K562 (cell line): ENCODE data around the gene EPHB6. TPM values are rescaled to one million over a fixed set of nuclear protein-coding genes. Genes with fewer than 3 reads are reported as not detected.

Source experiments
- CBFA2T3 ChIP-seq: fragments of 450-650 bp; IDR thresholded peaks from 2 replicates; pipeline ENCODE4 v1.6.1; 2017
- CBX2 ChIP-seq: fragments of 200-600 bp; sonication (generic); IDR thresholded peaks from one replicate; pipeline ENCODE4 v1.6.1; 2012; ENCODE audit warnings: mild to moderate bottlenecking, low read length, inconsistent platforms; ENCODE audit not compliant: insufficient read depth, poor library complexity, severe bottlenecking
- DIDO1 ChIP-seq: fragments of 450-650 bp; IDR thresholded peaks from 2 replicates; pipeline ENCODE4 v1.6.1; 2016; ENCODE audit warnings: low read depth, missing biosample characterization, missing genetic modification characterization
- FOSL1 ChIP-seq: fragments of 200-800 bp; sonication (Bioruptor generic); conservative IDR thresholded peaks from 2 replicates; pipeline ENCODE4 v1.6.1; 2016; ENCODE audit warnings: missing genetic modification characterization, missing compliant biosample characterization
- MED1 ChIP-seq: sonication (generic); formaldehyde crosslinking; IDR thresholded peaks from 2 replicates; pipeline ENCODE4 v1.8.1; 2023; ENCODE audit warnings: missing genetic modification reagents, borderline replicate concordance
- POLR3A ChIP-seq: IDR thresholded peaks from 2 replicates; pipeline ENCODE4 v1.6.1; 2011; ENCODE audit warnings: borderline replicate concordance, mild to moderate bottlenecking, moderate library complexity; ENCODE audit not compliant: insufficient read length, insufficient read depth; ENCODE audit errors: extremely low read depth
- RCOR1 ChIP-seq, 2 experiments: IDR thresholded peaks; 2 replicates each; pipeline ENCODE4 v1.6.1; 2012; ENCODE audit warnings: low read depth in 2 of 2, low read length in 2 of 2, borderline replicate concordance in 1 of 2, improper control_type of control experiment in 1 of 2
- TCF7 ChIP-seq: sonication (generic); IDR thresholded peaks from 2 replicates; pipeline ENCODE4 v1.6.1; 2016; ENCODE audit warnings: antibody characterized with exemption, borderline replicate concordance
- TRIM24 ChIP-seq, 2 experiments: fragments of 450-650 bp; IDR thresholded peaks; 2 replicates each; pipeline ENCODE4 v1.6.1; 2016
- TSC22D4 ChIP-seq: fragments of 450-650 bp; IDR thresholded peaks from 2 replicates; pipeline ENCODE4 v1.6.1; 2016; ENCODE audit warnings: missing genetic modification characterization, missing biosample characterization, control low read depth
- ZNF408 ChIP-seq: fragments of 250-450 bp; sonication (Bioruptor Pico); IDR thresholded peaks from 2 replicates; pipeline ENCODE4 v1.4.0; 2020; ENCODE audit warnings: low read depth, mild to moderate bottlenecking, moderate library complexity
- ZNF561 ChIP-seq: fragments of 450-650 bp; formaldehyde crosslinking; conservative IDR thresholded peaks from 2 replicates; pipeline ENCODE4 v1.4.0; 2020; ENCODE audit warnings: mild to moderate bottlenecking, moderate library complexity
- ZNF79 ChIP-seq: fragments of 250-450 bp; sonication (Bioruptor Pico); IDR thresholded peaks from 2 replicates; pipeline ENCODE4 v1.4.0; 2020; ENCODE audit warnings: low read depth, mild to moderate bottlenecking, moderate library complexity
- polyA plus RNA-seq, 8 experiments: library from polyadenylated mRNA; depleted of rRNA in 4 of 8; stranded (reverse) in 5 of 8; unstranded in 3 of 8; fragments of >200 nt; fragmentation: Nextera tagmentation in 2 of 8; fragmentation: Illumina TruSeq in 1 of 8; extraction: Ambion mirVana in 2 of 8; extraction: Trizol in 1 of 8; gene quantifications; 2 replicates each; pipeline versions ENCODE4 v1.2.1 to v1.2.3, GENCODE V29; 2011 to 2014; ENCODE audit warnings: inconsistent platforms in 1 of 8, missing spikeins in 1 of 8
- total RNA-seq, 7 experiments: library from RNA; depleted of rRNA in 6 of 7; stranded (reverse); fragments of >200 nt in 6 of 7; fragmentation: Illumina TruSeq in 2 of 7; extraction: Trizol in 2 of 7; gene quantifications; 2 replicates each; pipeline versions ENCODE4 v1.2.1 to v1.2.3, GENCODE V29; 2011 to 2021; ENCODE audit warnings: low replicate concordance in 1 of 7
- TF ChIP-seq, protein P1 (sequence below): fragments of 450-650 bp; IDR thresholded peaks from 2 replicates; pipeline ENCODE4 v1.6.1; 2018; ENCODE audit not compliant: partially characterized antibody
- TF ChIP-seq, protein P2 (sequence below), 2 experiments: IDR thresholded peaks; 2 replicates each; pipeline ENCODE4 v1.6.1; 2011; ENCODE audit warnings: borderline replicate concordance in 1 of 2, control low read depth in 1 of 2, low read depth in 1 of 2, low read length in 1 of 2, mild to moderate bottlenecking in 1 of 2, mixed read lengths in 1 of 2, moderate library complexity in 1 of 2; ENCODE audit not compliant: insufficient read depth in 1 of 2, insufficient read length in 1 of 2, poor library complexity in 1 of 2, severe bottlenecking in 1 of 2; ENCODE audit errors: extremely low read depth in 1 of 2
- TF ChIP-seq, protein P3 (sequence below): fragments of 250-450 bp; sonication (Bioruptor Pico); IDR thresholded peaks from 2 replicates; pipeline ENCODE4 v1.5.0; 2022; ENCODE audit warnings: mild to moderate bottlenecking
- TF ChIP-seq, protein P4 (sequence below): fragments of 450-650 bp; IDR thresholded peaks from 2 replicates; pipeline ENCODE4 v1.6.1; 2017; ENCODE audit warnings: antibody characterized with exemption

The EPHB6 gene
- total and polyA plus RNA-seq, 9 of the 15 experiments (the other 6 are each of a cell fraction or from before 2014, with no cell fraction given): 1.4 to 123 (median 7.6) TPM

DNA sequence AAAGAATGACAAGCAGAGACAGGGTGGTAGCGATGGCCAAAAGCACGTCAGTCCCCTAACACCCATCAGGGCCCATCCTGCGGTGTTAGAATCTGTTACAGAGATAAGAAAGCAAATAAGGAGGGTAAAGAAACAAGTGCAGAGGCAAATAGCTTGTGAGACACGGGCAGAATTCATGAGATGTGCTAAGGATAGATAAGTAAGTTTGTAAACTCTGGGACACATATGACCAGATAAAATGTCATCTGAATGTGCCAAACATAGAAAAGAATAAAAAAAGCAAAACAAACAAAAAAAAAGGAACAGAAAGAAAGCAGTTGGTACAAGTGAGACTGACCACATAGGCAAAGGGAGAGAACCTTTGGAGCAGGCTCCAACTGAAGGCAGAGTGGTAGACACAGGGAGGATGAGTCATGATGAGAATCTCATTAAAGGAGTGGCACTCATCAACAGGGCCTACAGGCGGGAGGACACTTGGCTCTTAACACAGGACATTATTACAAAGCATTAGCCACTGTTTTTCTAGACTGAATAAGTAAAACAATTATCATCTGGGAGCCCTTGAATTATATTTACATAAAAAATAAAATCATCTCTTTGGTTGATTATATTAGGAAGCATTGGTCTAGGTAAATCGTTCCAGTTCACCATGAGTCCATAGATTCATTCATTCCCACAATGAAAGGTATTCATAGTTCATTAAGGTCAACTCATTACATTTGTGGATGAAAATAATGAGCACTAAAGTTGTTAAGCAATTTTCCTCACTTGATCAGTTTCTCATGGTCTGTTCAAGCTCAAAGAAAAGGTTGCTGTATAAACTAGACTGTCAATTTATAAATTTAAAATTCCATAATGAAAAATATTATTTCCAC is 21.5 kb upstream of the EPHB6 start (continued):
- TF ChIP-seq, protein P1, sequence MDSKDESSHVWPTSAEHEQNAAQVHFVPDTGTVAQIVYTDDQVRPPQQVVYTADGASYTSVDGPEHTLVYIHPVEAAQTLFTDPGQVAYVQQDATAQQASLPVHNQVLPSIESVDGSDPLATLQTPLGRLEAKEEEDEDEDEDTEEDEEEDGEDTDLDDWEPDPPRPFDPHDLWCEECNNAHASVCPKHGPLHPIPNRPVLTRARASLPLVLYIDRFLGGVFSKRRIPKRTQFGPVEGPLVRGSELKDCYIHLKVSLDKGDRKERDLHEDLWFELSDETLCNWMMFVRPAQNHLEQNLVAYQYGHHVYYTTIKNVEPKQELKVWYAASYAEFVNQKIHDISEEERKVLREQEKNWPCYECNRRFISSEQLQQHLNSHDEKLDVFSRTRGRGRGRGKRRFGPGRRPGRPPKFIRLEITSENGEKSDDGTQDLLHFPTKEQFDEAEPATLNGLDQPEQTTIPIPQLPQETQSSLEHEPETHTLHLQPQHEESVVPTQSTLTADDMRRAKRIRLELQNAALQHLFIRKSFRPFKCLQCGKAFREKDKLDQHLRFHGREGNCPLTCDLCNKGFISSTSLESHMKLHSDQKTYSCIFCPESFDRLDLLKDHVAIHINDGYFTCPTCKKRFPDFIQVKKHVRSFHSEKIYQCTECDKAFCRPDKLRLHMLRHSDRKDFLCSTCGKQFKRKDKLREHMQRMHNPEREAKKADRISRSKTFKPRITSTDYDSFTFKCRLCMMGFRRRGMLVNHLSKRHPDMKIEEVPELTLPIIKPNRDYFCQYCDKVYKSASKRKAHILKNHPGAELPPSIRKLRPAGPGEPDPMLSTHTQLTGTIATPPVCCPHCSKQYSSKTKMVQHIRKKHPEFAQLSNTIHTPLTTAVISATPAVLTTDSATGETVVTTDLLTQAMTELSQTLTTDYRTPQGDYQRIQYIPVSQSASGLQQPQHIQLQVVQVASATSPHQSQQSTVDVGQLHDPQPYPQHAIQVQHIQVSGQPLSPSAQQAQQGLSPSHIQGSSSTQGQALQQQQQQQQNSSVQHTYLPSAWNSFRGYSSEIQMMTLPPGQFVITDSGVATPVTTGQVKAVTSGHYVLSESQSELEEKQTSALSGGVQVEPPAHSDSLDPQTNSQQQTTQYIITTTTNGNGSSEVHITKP: peak; percentile 40
- peak; percentile 28; the same call in 1 of the 2 replicates for TF ChIP-seq DIDO1 (tag)
- TF ChIP-seq RCOR1 (IDR thresholded peaks at IDR 0.05; ENCODE audit: borderline replicate concordance in 1 of 2, low read depth in 2 of 2, low read length in 2 of 2): 0 out of 4 replicates have a peak, but pooled peaks of 1 of the 2 experiments have one; percentile 8
- peak; percentile 81 for TF ChIP-seq CBFA2T3
- no peak for TF ChIP-seq ZNF79 (CRISPR knock-in tag)
- no peak for TF ChIP-seq CBX2
- TF ChIP-seq TSC22D4 (tag): no peak
- no peak for TF ChIP-seq TCF7
- TF ChIP-seq, protein P2, sequence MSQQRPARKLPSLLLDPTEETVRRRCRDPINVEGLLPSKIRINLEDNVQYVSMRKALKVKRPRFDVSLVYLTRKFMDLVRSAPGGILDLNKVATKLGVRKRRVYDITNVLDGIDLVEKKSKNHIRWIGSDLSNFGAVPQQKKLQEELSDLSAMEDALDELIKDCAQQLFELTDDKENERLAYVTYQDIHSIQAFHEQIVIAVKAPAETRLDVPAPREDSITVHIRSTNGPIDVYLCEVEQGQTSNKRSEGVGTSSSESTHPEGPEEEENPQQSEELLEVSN (IDR thresholded peaks at IDR 0.05; ENCODE audit: borderline replicate concordance in 1 of 2, extremely low read depth in 1 of 2, insufficient read depth in 1 of 2, insufficient read length in 1 of 2, low read depth in 1 of 2, low read length in 1 of 2, poor library complexity in 1 of 2, severe bottlenecking in 1 of 2): no peak
- TF ChIP-seq FOSL1 (tag): peak; percentile 95
- no peak for TF ChIP-seq MED1 (CRISPR knock-in tag)
- TF ChIP-seq, protein P3, sequence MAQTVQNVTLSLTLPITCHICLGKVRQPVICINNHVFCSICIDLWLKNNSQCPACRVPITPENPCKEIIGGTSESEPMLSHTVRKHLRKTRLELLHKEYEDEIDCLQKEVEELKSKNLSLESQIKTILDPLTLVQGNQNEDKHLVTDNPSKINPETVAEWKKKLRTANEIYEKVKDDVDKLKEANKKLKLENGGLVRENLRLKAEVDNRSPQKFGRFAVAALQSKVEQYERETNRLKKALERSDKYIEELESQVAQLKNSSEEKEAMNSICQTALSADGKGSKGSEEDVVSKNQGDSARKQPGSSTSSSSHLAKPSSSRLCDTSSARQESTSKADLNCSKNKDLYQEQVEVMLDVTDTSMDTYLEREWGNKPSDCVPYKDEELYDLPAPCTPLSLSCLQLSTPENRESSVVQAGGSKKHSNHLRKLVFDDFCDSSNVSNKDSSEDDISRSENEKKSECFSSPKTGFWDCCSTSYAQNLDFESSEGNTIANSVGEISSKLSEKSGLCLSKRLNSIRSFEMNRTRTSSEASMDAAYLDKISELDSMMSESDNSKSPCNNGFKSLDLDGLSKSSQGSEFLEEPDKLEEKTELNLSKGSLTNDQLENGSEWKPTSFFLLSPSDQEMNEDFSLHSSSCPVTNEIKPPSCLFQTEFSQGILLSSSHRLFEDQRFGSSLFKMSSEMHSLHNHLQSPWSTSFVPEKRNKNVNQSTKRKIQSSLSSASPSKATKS (CRISPR knock-in tag): no peak
- no peak for TF ChIP-seq POLR3A
- no peak for TF ChIP-seq ZNF408 (CRISPR knock-in tag)
- peak; percentile 23 to 61; a peak in 2 of 4 replicates for TF ChIP-seq TRIM24 (IDR thresholded peaks at IDR 0.05)
- TF ChIP-seq, protein P4, sequence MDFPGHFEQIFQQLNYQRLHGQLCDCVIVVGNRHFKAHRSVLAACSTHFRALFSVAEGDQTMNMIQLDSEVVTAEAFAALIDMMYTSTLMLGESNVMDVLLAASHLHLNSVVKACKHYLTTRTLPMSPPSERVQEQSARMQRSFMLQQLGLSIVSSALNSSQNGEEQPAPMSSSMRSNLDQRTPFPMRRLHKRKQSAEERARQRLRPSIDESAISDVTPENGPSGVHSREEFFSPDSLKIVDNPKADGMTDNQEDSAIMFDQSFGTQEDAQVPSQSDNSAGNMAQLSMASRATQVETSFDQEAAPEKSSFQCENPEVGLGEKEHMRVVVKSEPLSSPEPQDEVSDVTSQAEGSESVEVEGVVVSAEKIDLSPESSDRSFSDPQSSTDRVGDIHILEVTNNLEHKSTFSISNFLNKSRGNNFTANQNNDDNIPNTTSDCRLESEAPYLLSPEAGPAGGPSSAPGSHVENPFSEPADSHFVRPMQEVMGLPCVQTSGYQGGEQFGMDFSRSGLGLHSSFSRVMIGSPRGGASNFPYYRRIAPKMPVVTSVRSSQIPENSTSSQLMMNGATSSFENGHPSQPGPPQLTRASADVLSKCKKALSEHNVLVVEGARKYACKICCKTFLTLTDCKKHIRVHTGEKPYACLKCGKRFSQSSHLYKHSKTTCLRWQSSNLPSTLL: no peak
- no peak for TF ChIP-seq ZNF561 (CRISPR knock-in tag)
